Measurements from ENCODE around the gene RP2. TPM values are rescaled to one million over a fixed set of nuclear protein-coding genes. Genes with fewer than 3 reads are reported as not detected.

The RP2 gene
- total RNA-seq, 4 donors from 2014 or later: 1.2 to 15.0 (median 11.1) TPM

DNA sequence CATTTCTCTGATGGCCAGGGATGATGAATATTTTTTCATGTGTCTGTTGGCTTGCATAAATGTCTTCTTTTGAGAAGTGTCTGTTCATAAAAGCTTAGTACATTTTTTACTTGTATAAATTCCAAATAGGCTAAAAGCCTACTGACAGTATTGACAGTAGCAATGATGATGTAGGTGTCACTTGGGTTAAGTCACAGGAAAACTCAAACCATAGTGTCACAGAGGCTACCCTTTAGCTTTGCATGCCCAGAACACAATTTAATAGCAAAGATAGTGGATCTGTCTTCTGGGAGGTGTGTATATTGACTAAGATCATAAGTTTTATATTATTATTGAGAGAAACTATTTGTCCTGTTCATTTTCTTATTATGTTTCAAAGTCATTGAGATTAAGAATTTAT is 8.1 kb downstream of the RP2 start:
- Histone ChIP-seq H3K27ac (no peak overlapping the region), H3K4me1 (peaks cover 0 to 2% (median 1%) of the 10 kb centered on the region in 4 donors), H3K36me3 (no peaks in the 10 kb centered on the region), H3K4me3 (no peak overlapping the region), H3K9me3 (no peaks in the 10 kb centered on the region), H3K27me3 (no peaks in the 10 kb centered on the region)
- intact Hi-C loops (cut with DNase I; ENCODE audit: low total_unique reads) (no loop called here), in situ Hi-C loops (cut with MboI; ENCODE audit: low pct_ligation_motif_present in 1 of 4, low pct_unique_long_range_greater_than_20kb in 1 of 4, low sequenced_read_pairs in 3 of 4) (no loop called here)
- no peak for DNase-seq
- TF ChIP-seq POLR2A (IDR thresholded peaks at IDR 0.05): no peak
- TF ChIP-seq POLR2AphosphoS5 (IDR thresholded peaks at IDR 0.05): no peak
- TF ChIP-seq, protein P1, sequence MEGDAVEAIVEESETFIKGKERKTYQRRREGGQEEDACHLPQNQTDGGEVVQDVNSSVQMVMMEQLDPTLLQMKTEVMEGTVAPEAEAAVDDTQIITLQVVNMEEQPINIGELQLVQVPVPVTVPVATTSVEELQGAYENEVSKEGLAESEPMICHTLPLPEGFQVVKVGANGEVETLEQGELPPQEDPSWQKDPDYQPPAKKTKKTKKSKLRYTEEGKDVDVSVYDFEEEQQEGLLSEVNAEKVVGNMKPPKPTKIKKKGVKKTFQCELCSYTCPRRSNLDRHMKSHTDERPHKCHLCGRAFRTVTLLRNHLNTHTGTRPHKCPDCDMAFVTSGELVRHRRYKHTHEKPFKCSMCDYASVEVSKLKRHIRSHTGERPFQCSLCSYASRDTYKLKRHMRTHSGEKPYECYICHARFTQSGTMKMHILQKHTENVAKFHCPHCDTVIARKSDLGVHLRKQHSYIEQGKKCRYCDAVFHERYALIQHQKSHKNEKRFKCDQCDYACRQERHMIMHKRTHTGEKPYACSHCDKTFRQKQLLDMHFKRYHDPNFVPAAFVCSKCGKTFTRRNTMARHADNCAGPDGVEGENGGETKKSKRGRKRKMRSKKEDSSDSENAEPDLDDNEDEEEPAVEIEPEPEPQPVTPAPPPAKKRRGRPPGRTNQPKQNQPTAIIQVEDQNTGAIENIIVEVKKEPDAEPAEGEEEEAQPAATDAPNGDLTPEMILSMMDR (IDR thresholded peaks at IDR 0.05): no peak
- TF ChIP-seq EP300 (IDR thresholded peaks at IDR 0.05; ENCODE audit: low read depth): no peak

DNA sequence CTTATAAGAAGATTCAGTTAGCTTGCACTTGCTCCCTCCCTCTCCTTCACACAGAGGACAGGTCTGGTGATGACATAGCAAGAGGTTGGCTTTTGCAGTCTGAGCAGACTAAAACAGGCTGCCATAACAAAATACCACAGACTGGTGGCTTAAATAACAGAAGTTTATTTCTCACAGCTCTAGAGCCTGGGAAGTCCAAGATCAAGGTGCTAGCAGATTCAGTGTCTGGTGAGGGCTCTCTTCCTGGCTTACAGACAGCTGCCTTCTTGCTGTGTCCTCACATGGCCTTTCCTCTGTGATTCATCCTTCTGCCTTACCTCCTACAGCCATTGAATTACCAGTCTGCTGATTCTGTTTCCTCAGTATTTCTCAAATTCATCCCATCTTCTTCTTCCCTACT is 13.1 kb downstream of the RP2 start:
- Histone ChIP-seq H3K4me1 (no peaks in the 10 kb centered on the region), H3K36me3 (no peaks in the 10 kb centered on the region), H3K27ac (no peak overlapping the region), H3K27me3 (no peaks in the 10 kb centered on the region), H3K4me3 (no peak overlapping the region), H3K9me3 (no peaks in the 10 kb centered on the region)
- in situ Hi-C loops (cut with MboI; ENCODE audit: low pct_ligation_motif_present in 1 of 4, low pct_unique_long_range_greater_than_20kb in 1 of 4, low sequenced_read_pairs in 3 of 4) (no loop called here), intact Hi-C loops (cut with DNase I; ENCODE audit: low total_unique reads) (no loop called here)
- TF ChIP-seq POLR2A (IDR thresholded peaks at IDR 0.05) (no peak), EP300 (IDR thresholded peaks at IDR 0.05; ENCODE audit: low read depth) (no peak), POLR2AphosphoS5 (IDR thresholded peaks at IDR 0.05) (no peak)
- TF ChIP-seq, protein P1 (IDR thresholded peaks at IDR 0.05): no peak
- DNase-seq: no peak

DNA sequence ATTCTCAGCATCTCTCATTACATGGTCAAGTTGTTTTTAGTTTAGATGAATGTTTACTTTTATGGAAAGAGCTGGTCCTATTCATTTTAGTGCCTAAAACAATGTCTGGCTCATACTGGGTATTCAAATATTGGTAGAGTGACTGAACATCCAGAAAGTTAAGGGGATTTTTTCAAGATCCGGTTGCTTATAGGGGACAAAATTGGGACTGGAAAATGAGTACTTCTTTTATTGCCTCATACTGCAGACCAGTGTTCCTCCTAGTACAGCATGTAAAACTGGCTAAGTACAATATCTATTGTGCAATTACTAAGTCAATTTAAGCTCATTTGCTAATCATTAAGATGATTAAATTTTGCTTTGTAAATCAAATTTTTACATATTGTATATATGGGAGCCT is 13.9 kb downstream of the RP2 start:
- H3K4me1 ChIP-seq: no peaks in the 10 kb centered on the region
- no peak overlapping the region for H3K4me3 ChIP-seq
- in situ Hi-C loops (cut with MboI; ENCODE audit: low pct_ligation_motif_present in 1 of 4, low pct_unique_long_range_greater_than_20kb in 1 of 4, low sequenced_read_pairs in 3 of 4): no loop called here
- intact Hi-C loops (cut with DNase I; ENCODE audit: low total_unique reads): no loop called here
- H3K27ac ChIP-seq: no peak overlapping the region
- no peak for TF ChIP-seq POLR2AphosphoS5 (IDR thresholded peaks at IDR 0.05)
- no peak for TF ChIP-seq POLR2A (IDR thresholded peaks at IDR 0.05)
- no peak for TF ChIP-seq EP300 (IDR thresholded peaks at IDR 0.05; ENCODE audit: low read depth)
- TF ChIP-seq, protein P1 (IDR thresholded peaks at IDR 0.05): no peak
- H3K27me3 ChIP-seq: no peaks in the 10 kb centered on the region
- H3K36me3 ChIP-seq: no peaks in the 10 kb centered on the region
- 96% methylated on average over 1 of the region's 1 CpG; no CpG with 5 or more reads in 1 of the 2 donors for WGBS, 2 donors (ENCODE audit: low coverage in 1 of 2)
- no peaks in the 10 kb centered on the region for H3K9me3 ChIP-seq
- no peak for DNase-seq

DNA sequence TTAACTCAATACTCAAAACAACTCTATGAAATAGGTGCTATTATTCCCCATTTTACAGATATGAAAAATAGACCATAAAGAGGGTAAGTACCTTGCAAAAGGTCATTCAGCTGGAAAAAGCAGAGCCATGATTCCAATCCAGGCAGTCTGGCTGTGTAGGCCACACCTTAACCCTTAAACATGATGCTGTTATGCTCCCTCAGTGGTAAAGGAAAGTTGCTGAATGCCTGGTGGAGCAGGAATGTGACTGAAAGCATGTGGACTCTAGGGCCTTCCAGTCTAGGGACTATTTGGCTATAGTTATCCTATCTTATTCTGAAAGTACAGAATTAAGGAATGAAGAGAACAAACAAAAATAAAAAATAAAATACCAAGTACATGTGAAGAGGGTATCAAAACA is 19.6 kb downstream of the RP2 start:
- H3K27me3 ChIP-seq: no peaks in the 10 kb centered on the region
- DNase-seq: no peak
- no peaks in the 10 kb centered on the region for H3K9me3 ChIP-seq
- in situ Hi-C loops (cut with MboI; ENCODE audit: low pct_ligation_motif_present in 1 of 4, low pct_unique_long_range_greater_than_20kb in 1 of 4, low sequenced_read_pairs in 3 of 4): no loop called here
- no peak overlapping the region for H3K4me3 ChIP-seq
- intact Hi-C loops (cut with DNase I; ENCODE audit: low total_unique reads): no loop called here
- no peaks in the 10 kb centered on the region for H3K4me1 ChIP-seq
- H3K36me3 ChIP-seq: no peaks in the 10 kb centered on the region
- no peak for TF ChIP-seq POLR2A (IDR thresholded peaks at IDR 0.05)
- TF ChIP-seq POLR2AphosphoS5 (IDR thresholded peaks at IDR 0.05): no peak
- no peak for TF ChIP-seq EP300 (IDR thresholded peaks at IDR 0.05; ENCODE audit: low read depth)
- TF ChIP-seq, protein P1 (IDR thresholded peaks at IDR 0.05): no peak
- no peak overlapping the region for H3K27ac ChIP-seq

Measured in transverse colon (tissue), 4 donors.